ENCODE results near the gene DDA1. TPM values are rescaled to one million over a fixed set of nuclear protein-coding genes. Genes with fewer than 3 reads are reported as not detected.

The DDA1 gene
- total and polyA plus RNA-seq, 9 of the 15 experiments (the other 6 are each of a cell fraction or from before 2014, with no cell fraction given): 1.4 to 83.8 (median 33.8) TPM

GRCh38 chr19:17307876-17308377, 1.4 kb upstream of the DDA1 start (continued):
- no peak for TF ChIP-seq TFE3 (CRISPR knock-in tag; IDR thresholded peaks at IDR 0.05)
- TF ChIP-seq ARNT (IDR thresholded peaks at IDR 0.05): no peak
- peak; percentile 37 for TF ChIP-seq GTF3C2 (IDR thresholded peaks at IDR 0.05; ENCODE audit: borderline replicate concordance, extremely low read depth, insufficient read length)
- TF ChIP-seq NELFE (IDR thresholded peaks at IDR 0.05; ENCODE audit: insufficient read depth, insufficient read length): no peak
- no peak for TF ChIP-seq PCBP2 (IDR thresholded peaks at IDR 0.05; ENCODE audit: low read depth, low read length, poor library complexity, severe bottlenecking)
- TF ChIP-seq, protein P1, sequence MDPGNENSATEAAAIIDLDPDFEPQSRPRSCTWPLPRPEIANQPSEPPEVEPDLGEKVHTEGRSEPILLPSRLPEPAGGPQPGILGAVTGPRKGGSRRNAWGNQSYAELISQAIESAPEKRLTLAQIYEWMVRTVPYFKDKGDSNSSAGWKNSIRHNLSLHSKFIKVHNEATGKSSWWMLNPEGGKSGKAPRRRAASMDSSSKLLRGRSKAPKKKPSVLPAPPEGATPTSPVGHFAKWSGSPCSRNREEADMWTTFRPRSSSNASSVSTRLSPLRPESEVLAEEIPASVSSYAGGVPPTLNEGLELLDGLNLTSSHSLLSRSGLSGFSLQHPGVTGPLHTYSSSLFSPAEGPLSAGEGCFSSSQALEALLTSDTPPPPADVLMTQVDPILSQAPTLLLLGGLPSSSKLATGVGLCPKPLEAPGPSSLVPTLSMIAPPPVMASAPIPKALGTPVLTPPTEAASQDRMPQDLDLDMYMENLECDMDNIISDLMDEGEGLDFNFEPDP (CRISPR knock-in tag; IDR thresholded peaks at IDR 0.05): no peak
- TF ChIP-seq ARID1B (IDR thresholded peaks at IDR 0.05): no peak
- peak; percentile 14 for TF ChIP-seq ASH1L (IDR thresholded peaks at IDR 0.05; ENCODE audit: borderline replicate concordance, low read depth, partially characterized antibody)
- peak; percentile 26 for TF ChIP-seq POLR3A (IDR thresholded peaks at IDR 0.05; ENCODE audit: borderline replicate concordance, extremely low read depth, insufficient read depth, insufficient read length)
- TF ChIP-seq CEBPB (tag; IDR thresholded peaks at IDR 0.05): peak; percentile 78

Data from K562 (cell line).